HepG2 (cell line): ENCODE measurements around the gene NOTCH4. TPM values are rescaled to one million over a fixed set of nuclear protein-coding genes. Genes with fewer than 3 reads are reported as not detected.
A peak's percentile ranks its signal among the peaks of the same experiment; 100 is the strongest.

ENCODE experiments used
- AHDC1 ChIP-seq: sonication (generic); formaldehyde crosslinking; IDR thresholded peaks from 2 replicates; pipeline ENCODE4 v1.5.1; 2020; ENCODE audit warnings: mild to moderate bottlenecking, missing genetic modification reagents, borderline replicate concordance
- EED ChIP-seq: sonication (generic); formaldehyde crosslinking; IDR thresholded peaks from 2 replicates; pipeline ENCODE4 v1.5.0; 2020; ENCODE audit warnings: mild to moderate bottlenecking, missing genetic modification reagents
- HHEX ChIP-seq: IDR thresholded peaks from 2 replicates; pipeline ENCODE4 v1.6.1; 2016; ENCODE audit warnings: control low read depth
- HMGXB4 ChIP-seq, 2 experiments: sonication (generic) in 1 of 2; formaldehyde crosslinking in 1 of 2; IDR thresholded peaks; 2 replicates each; pipeline versions ENCODE4 v1.4.0 to v1.6.1; 2018 to 2020; ENCODE audit warnings: missing genetic modification reagents in 2 of 2, borderline replicate concordance in 1 of 2, low read depth in 1 of 2, mild to moderate bottlenecking in 1 of 2, missing biosample characterization in 1 of 2
- HOXD1 ChIP-seq: sonication (generic); formaldehyde crosslinking; IDR thresholded peaks from 2 replicates; pipeline ENCODE4 v1.5.0; 2020; ENCODE audit warnings: missing genetic modification reagents
- IKZF5 ChIP-seq: IDR thresholded peaks from 2 replicates; pipeline ENCODE4 v1.6.1; 2018; ENCODE audit warnings: missing genetic modification reagents, mild to moderate bottlenecking, missing compliant biosample characterization
- LBX2 ChIP-seq: sonication (generic); formaldehyde crosslinking; IDR thresholded peaks from 2 replicates; pipeline ENCODE4 v1.5.0; 2020; ENCODE audit warnings: missing genetic modification reagents, mild to moderate bottlenecking, borderline replicate concordance
- MEIS2 ChIP-seq: sonication (generic); formaldehyde crosslinking; IDR thresholded peaks from 2 replicates; pipeline ENCODE4 v1.9.0; 2021; ENCODE audit warnings: mild to moderate bottlenecking, missing genetic modification reagents
- MIER3 ChIP-seq: IDR thresholded peaks from 2 replicates; pipeline ENCODE4 v1.6.1; 2016; ENCODE audit warnings: missing compliant biosample characterization, borderline replicate concordance
- MTA3 ChIP-seq: sonication (generic); formaldehyde crosslinking; IDR thresholded peaks from 2 replicates; pipeline ENCODE4 v1.4.0; 2020; ENCODE audit warnings: missing genetic modification reagents
- MXD1 ChIP-seq: sonication (generic); formaldehyde crosslinking; IDR thresholded peaks from 2 replicates; pipeline ENCODE4 v1.4.0; 2020; ENCODE audit warnings: mild to moderate bottlenecking, missing genetic modification reagents
- NR2F1 ChIP-seq, 2 experiments: fragments of 450-650 bp in 1 of 2; formaldehyde crosslinking in 1 of 2; IDR thresholded peaks; 2 replicates each; pipeline versions ENCODE4 v1.5.0 to v1.6.1; 2016 to 2020; ENCODE audit warnings: mild to moderate bottlenecking in 1 of 2, missing compliant biosample characterization in 1 of 2, missing genetic modification reagents in 1 of 2, moderate library complexity in 1 of 2
- SAP130 ChIP-seq: IDR thresholded peaks from 2 replicates; pipeline ENCODE4 v1.6.1; 2016; ENCODE audit warnings: low read depth
- SATB2 ChIP-seq: sonication (generic); formaldehyde crosslinking; IDR thresholded peaks from 2 replicates; pipeline ENCODE4 v1.5.0; 2020; ENCODE audit warnings: missing genetic modification reagents
- SETDB1 ChIP-seq: sonication (generic); formaldehyde crosslinking; IDR thresholded peaks from 2 replicates; pipeline ENCODE4 v1.5.1; 2020; ENCODE audit warnings: missing genetic modification reagents, mild to moderate bottlenecking, borderline replicate concordance
- SUZ12 ChIP-seq: fragments of 150-350 bp; IDR thresholded peaks from 2 replicates; pipeline ENCODE4 v1.6.1; 2014; ENCODE audit warnings: low read depth, low read length
- ZFP36 ChIP-seq: fragments of 150-350 bp; IDR thresholded peaks from 2 replicates; pipeline ENCODE4 v1.6.1; 2018; ENCODE audit warnings: borderline replicate concordance, low read length, low read depth; ENCODE audit not compliant: partially characterized antibody
- ZNF230 ChIP-seq: sonication (generic); formaldehyde crosslinking; IDR thresholded peaks from 2 replicates; pipeline ENCODE4 v1.4.0; 2020; ENCODE audit warnings: mild to moderate bottlenecking, missing genetic modification reagents
- ZNF703 ChIP-seq: sonication (generic); formaldehyde crosslinking; IDR thresholded peaks from 2 replicates; pipeline ENCODE4 v1.5.1; 2020; ENCODE audit warnings: missing genetic modification reagents, mild to moderate bottlenecking, moderate library complexity, borderline replicate concordance
- ZSCAN25 ChIP-seq: sonication (generic); formaldehyde crosslinking; IDR thresholded peaks from 2 replicates; pipeline ENCODE4 v1.8.0; 2022; ENCODE audit warnings: mild to moderate bottlenecking, missing genetic modification reagents
- polyA plus RNA-seq, 8 experiments: library from polyadenylated mRNA; depleted of rRNA in 3 of 8; stranded (reverse) in 7 of 8; unstranded in 1 of 8; fragments of >200 nt; fragmentation: Illumina TruSeq in 4 of 8; extraction: Trizol in 4 of 8; gene quantifications; 2 replicates each; pipeline versions ENCODE4 v1.2.1 to v1.2.3, GENCODE V29; 2011 to 2016; ENCODE audit warnings: low read depth in 4 of 8, missing spikeins in 1 of 8, mixed read lengths in 1 of 8; ENCODE audit not compliant: insufficient read depth in 1 of 8
- total RNA-seq, 5 experiments: library from RNA; depleted of rRNA; stranded (reverse); fragments of >200 nt; fragmentation: Illumina TruSeq; extraction: Trizol; gene quantifications; 2 replicates each; pipeline ENCODE4 v1.2.3, GENCODE V29; 2016; ENCODE audit warnings: low read depth in 1 of 5

The NOTCH4 gene
- total and polyA plus RNA-seq, 2 of the 13 experiments (the other 11 are each of a cell fraction or from before 2014, with no cell fraction given): 0.51 to 0.83 TPM

GRCh38 chr6:32195652-32195901 is 28.3 kb downstream of the NOTCH4 start (continued):
- TF ChIP-seq AHDC1 (CRISPR knock-in tag): no peak
- TF ChIP-seq MXD1: no peak
- TF ChIP-seq HHEX (CRISPR knock-in tag): no peak
- no peak for TF ChIP-seq ZNF703 (CRISPR knock-in tag)
- no peak for TF ChIP-seq NR2F1 (CRISPR knock-in tag; IDR thresholded peaks at IDR 0.05)
- TF ChIP-seq ZNF230 (CRISPR knock-in tag): no peak; the same call in 1 of the 2 replicates
- no peak for TF ChIP-seq MIER3 (CRISPR knock-in tag)
- 0 out of 2 replicates have a peak, but pooled peaks have one; percentile 75 for TF ChIP-seq IKZF5 (CRISPR knock-in tag)
- TF ChIP-seq EED (CRISPR knock-in tag): no peak
- no peak for TF ChIP-seq SATB2 (CRISPR knock-in tag)
- no peak for TF ChIP-seq HOXD1 (CRISPR knock-in tag)
- peak; percentile 94 for TF ChIP-seq SAP130 (CRISPR knock-in tag)
- TF ChIP-seq MEIS2: no peak
- no peak for TF ChIP-seq MTA3
- TF ChIP-seq ZFP36: no peak
- TF ChIP-seq HMGXB4 (CRISPR knock-in tag; IDR thresholded peaks at IDR 0.05; ENCODE audit: borderline replicate concordance in 1 of 2, low read depth in 1 of 2): peak; percentile 71 to 79; a peak in 3 of 4 replicates
- TF ChIP-seq SETDB1: no peak
- 0 out of 2 replicates have a peak, but pooled peaks have one; percentile 76 for TF ChIP-seq ZSCAN25 (CRISPR knock-in tag)
- no peak for TF ChIP-seq SUZ12
- TF ChIP-seq LBX2 (CRISPR knock-in tag): no peak
